Left lung (tissue), 10 donors: Measurements from ENCODE around the gene POF1B. TPM values are rescaled to one million over a fixed set of nuclear protein-coding genes. Genes with fewer than 3 reads are reported as not detected.
"Not testable (repeated sequence)": the region's sequence is repeated elsewhere in the genome, so short reads cannot be mapped to it uniquely, and the experiment has no call there.

Source experiments
- ATAC-seq: fragments of 200-7000 bp; cut with Tn5 transposase; one replicate; pipeline ENCODE4 v1.9.1; 2020; ENCODE audit warnings: moderate library complexity
- DNase-seq, 4 donors: peaks; one replicate each; pipeline ENCODE4 v3.0.0-alpha.2; 2013 to 2020
- H3K27ac ChIP-seq, 2 donors: fragments of 200-600 bp; sonication (generic) in 1 of 2; one replicate each; pipeline versions ENCODE4 v1.5.0 to v1.8.0; 2020 to 2021
- H3K27me3 ChIP-seq, 2 donors: fragments of 200-600 bp; sonication (generic) in 1 of 2; one replicate each; pipeline versions ENCODE4 v1.5.0 to v1.8.0; 2020 to 2021
- H3K36me3 ChIP-seq, 2 donors: fragments of 200-600 bp; sonication (generic) in 1 of 2; one replicate each; pipeline versions ENCODE4 v1.5.0 to v1.8.0; 2020 to 2021
- H3K4me1 ChIP-seq, 2 donors: fragments of 200-600 bp; one replicate each; pipeline ENCODE4 v1.8.0; 2021
- H3K4me3 ChIP-seq, 2 donors: fragments of 200-600 bp; sonication (generic) in 1 of 2; one replicate each; pipeline versions ENCODE4 v1.5.0 to v1.8.0; 2020 to 2021; ENCODE audit warnings: mild to moderate bottlenecking in 1 of 2
- H3K9me3 ChIP-seq, 2 donors: fragments of 200-600 bp; sonication (generic) in 1 of 2; one replicate each; pipeline versions ENCODE4 v1.5.0 to v1.8.0; 2020 to 2021
- intact Hi-C, 2 donors: fragments of 100-400 bp; cut with DNase I; formaldehyde crosslinking; loops; one replicate each; pipeline versions ENCODE4 v1.11.2 to v1.14.2; 2022
- polyA plus RNA-seq, 6 donors: library from polyadenylated mRNA; unstranded; fragments of 120-200 nt; gene quantifications; one replicate each; pipeline ENCODE4 v1.2.1, GENCODE V29; 2013; ENCODE audit not compliant: insufficient read length in 6 of 6
- total RNA-seq, 2 donors: library from RNA; stranded (reverse); fragmentation: NEBNext Ultra II Directional; extraction: Animal tissue kit (Norgen Biotek cat#: 25700); gene quantifications; one replicate each; pipeline ENCODE4 v1.2.1, GENCODE V29; 2021
- TF ChIP-seq, protein P1 (sequence below), 2 donors: fragments of 200-600 bp; sonication (generic) in 1 of 2; IDR thresholded peaks; one replicate each; pipeline versions ENCODE4 v1.5.0 to v1.8.0; 2021; ENCODE audit warnings: antibody characterized with exemption in 2 of 2
- donor health status: DM: no; HTN: yes; CAD: no.
- donor health status: DM: no; HTN: no; CAD: no.

The POF1B gene
- total and polyA plus RNA-seq, 8 donors: 0.17 to 1.6 (median 0.29) TPM

DNA sequence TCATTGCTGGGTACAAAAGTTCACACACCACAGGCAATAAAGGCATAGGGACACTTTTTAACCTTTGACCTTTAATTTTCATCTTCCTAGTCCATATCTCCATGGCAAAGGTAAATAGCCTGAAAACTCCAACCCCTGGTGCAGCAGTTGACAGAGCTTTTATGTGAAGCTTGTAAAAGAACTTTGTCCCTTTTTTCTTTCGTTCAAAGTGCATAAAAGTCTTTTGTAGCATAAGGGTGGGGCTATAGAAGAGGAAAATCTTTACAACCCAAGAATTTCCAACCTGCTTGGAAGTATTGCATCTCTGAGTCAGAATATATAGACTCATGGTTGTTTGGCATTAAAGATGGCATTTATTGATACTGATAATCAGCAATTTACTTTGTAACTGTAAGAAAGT, 20.4 kb downstream of the POF1B start:
- Histone ChIP-seq H3K27me3 (no peaks in the 10 kb centered on the region), H3K9me3 (no peaks in the 10 kb centered on the region), H3K4me1 (no peaks in the 10 kb centered on the region), H3K27ac (no peak overlapping the region), H3K4me3 (no peak overlapping the region), H3K36me3 (no peaks in the 10 kb centered on the region)
- ATAC-seq (no peak), DNase-seq (no peak)
- intact Hi-C loops: no loop called here
- TF ChIP-seq, protein P1, sequence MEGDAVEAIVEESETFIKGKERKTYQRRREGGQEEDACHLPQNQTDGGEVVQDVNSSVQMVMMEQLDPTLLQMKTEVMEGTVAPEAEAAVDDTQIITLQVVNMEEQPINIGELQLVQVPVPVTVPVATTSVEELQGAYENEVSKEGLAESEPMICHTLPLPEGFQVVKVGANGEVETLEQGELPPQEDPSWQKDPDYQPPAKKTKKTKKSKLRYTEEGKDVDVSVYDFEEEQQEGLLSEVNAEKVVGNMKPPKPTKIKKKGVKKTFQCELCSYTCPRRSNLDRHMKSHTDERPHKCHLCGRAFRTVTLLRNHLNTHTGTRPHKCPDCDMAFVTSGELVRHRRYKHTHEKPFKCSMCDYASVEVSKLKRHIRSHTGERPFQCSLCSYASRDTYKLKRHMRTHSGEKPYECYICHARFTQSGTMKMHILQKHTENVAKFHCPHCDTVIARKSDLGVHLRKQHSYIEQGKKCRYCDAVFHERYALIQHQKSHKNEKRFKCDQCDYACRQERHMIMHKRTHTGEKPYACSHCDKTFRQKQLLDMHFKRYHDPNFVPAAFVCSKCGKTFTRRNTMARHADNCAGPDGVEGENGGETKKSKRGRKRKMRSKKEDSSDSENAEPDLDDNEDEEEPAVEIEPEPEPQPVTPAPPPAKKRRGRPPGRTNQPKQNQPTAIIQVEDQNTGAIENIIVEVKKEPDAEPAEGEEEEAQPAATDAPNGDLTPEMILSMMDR (IDR thresholded peaks at IDR 0.05): no peak

DNA sequence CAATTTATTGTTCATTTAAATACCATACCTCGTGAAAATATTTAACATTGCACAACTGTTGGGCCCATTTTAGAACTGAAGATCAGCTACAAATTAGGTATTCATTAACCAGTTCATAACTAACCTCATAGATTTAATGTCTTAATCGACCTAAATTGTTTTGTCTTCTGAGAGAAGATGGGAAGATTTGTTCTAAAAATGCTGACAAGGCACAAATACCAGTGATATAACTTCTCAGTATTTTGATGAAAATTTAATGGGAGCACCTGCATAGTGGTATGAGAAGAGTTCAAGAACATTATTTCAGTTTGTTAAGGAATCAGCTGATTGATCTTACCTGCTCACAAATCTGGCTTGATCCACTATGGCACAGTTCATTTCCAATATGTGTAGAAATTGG, 33.9 kb downstream of the POF1B start:
- DNase-seq: no peak
- Histone ChIP-seq H3K9me3 (no peaks in the 10 kb centered on the region), H3K27me3 (no peaks in the 10 kb centered on the region), H3K36me3 (no peaks in the 10 kb centered on the region), H3K4me3 (no peak overlapping the region), H3K4me1 (no peaks in the 10 kb centered on the region), H3K27ac (no peak overlapping the region)
- TF ChIP-seq, protein P1 (IDR thresholded peaks at IDR 0.05): no peak
- intact Hi-C loops: no loop called here
- no peak for ATAC-seq

DNA sequence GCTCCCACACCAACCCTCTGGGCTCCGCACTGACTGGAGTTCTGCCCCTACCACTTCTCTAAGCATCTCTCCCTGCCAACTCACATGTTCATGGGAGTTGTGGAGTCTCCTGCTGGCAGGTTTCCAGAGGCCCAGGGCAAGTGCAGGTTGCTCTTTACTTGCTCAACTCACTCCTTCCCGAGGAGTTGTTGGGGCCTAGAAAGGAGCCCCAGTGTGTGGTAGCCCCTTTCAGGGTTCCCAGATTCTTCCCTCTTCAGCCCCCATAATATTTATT, 52.5 kb downstream of the POF1B start:
- Histone ChIP-seq H3K4me3 (no peak overlapping the region), H3K36me3 (no peaks in the 10 kb centered on the region), H3K27ac (no peak overlapping the region), H3K27me3 (no peaks in the 10 kb centered on the region), H3K4me1 (no peaks in the 10 kb centered on the region), H3K9me3 (peaks cover 0 to 2% of the 10 kb centered on the region in 2 donors)
- TF ChIP-seq, protein P1 (IDR thresholded peaks at IDR 0.05): no peak
- no peak for DNase-seq
- ATAC-seq: no peak
- intact Hi-C loops: no loop called here

DNA sequence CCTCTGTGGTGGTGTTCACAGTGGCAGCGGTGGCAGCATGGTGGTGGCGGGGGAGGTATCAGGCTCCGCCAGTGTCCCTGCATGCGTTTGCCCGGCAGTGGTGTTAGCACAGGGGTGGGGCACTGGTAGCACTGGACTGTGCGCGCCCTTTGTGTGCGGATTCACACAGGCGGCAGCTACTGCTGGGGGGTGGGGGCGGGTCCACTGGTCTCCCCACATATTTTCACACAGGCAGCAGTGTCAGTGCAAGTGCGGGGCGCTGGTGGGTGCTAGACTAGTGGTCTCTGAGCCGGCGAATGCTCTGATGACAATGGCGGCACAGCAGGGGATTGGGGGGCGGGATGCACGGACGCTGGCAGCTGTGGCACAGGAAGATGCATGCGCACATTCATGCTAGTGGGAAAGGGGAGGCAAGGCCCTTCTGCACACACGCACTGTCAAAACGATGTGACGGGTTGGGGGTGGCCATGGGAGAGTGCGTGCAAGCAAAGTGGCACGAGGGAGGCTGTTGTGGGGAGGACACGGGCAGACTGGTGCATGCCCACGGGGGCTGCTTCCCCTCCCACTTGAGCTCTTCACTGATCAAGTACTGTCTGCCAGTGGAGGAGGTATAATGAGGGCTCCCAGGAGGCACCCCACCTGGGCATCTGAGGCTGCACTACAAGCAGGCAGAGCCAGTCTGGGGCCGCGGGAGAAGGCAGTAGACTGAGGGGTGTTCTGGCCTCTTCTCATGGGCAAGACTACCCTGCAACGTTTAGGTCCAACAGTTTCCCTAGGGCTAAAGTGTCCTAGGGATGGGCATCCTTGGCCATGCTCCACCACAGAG, 53.0 kb downstream of the POF1B start:
- TF ChIP-seq, protein P1 (IDR thresholded peaks at IDR 0.05): no peak
- no peaks in the 10 kb centered on the region for H3K4me1 ChIP-seq
- intact Hi-C loops: no loop called here
- no peak overlapping the region for H3K27ac ChIP-seq
- no peak overlapping the region for H3K4me3 ChIP-seq
- ATAC-seq: no peak
- no peaks in the 10 kb centered on the region for H3K27me3 ChIP-seq
- no peaks in the 10 kb centered on the region for H3K36me3 ChIP-seq
- H3K9me3 ChIP-seq: peaks cover 0 to 2% of the 10 kb centered on the region in 2 donors
- DNase-seq: peak in 1 of 4 donors; percentile 14

DNA sequence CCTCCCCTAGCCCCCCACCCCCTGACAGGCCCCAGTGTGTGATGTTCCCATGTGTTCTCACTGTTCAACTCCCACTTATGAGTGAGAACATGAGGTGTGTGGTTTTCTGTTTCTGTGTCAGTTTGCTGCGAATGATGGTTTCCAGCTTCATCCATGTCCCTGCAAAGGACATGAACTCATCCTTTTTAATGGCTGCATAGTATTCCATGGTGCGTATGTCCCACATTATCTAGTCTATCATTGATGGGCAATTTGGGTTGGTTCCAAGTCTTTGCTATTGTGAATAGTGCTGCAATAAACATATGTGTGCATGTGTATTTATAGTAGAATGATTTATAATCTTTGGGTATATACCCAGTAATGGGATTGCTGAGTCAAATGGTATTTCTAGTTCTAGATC, 68.1 kb downstream of the POF1B start:
- H3K36me3 ChIP-seq, H3K4me1 ChIP-seq, DNase-seq, H3K4me3 ChIP-seq, H3K27me3 ChIP-seq, H3K9me3 ChIP-seq, ATAC-seq, intact Hi-C loops, H3K27ac ChIP-seq: not testable (repeated sequence)

DNA sequence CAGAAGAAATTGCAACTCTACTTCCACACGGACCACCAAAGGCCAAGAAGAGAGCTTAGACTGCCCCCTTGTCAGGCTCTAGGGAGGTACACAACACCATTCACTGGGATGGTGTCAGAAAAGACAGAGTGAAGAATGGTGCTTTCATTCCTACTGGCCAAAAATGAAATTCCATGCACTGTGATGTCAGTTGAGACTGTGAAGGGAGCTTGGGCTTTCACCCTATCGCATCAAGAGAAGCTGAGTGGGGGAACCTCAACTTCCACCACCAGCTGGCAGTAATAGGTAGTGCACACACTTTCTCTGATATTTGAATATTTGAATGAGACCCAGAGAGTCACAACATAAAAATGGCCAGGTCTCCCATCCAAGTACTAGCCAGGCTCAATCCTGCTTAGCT, 69.7 kb downstream of the POF1B start:
- no peaks in the 10 kb centered on the region for H3K9me3 ChIP-seq
- H3K36me3 ChIP-seq: no peaks in the 10 kb centered on the region
- intact Hi-C loops: no loop called here
- H3K4me1 ChIP-seq: no peaks in the 10 kb centered on the region
- TF ChIP-seq, protein P1 (IDR thresholded peaks at IDR 0.05): no peak
- H3K27me3 ChIP-seq: no peaks in the 10 kb centered on the region
- H3K27ac ChIP-seq: no peak overlapping the region
- DNase-seq (no peak), ATAC-seq (no peak)
- no peak overlapping the region for H3K4me3 ChIP-seq
